Activated T-cell treated with anti-CD3 and anti-CD28 coated beads, Interleukin-2, amount 50 U/mL, for 1 hour (primary cell): ENCODE measurements around the gene BDH2.
A peak's percentile ranks its signal among the peaks of the same experiment; 100 is the strongest.

Source experiments
- DNase-seq: peaks from one replicate; pipeline ENCODE4 v3.0.0-alpha.2; 2020

The BDH2 gene

DNA sequence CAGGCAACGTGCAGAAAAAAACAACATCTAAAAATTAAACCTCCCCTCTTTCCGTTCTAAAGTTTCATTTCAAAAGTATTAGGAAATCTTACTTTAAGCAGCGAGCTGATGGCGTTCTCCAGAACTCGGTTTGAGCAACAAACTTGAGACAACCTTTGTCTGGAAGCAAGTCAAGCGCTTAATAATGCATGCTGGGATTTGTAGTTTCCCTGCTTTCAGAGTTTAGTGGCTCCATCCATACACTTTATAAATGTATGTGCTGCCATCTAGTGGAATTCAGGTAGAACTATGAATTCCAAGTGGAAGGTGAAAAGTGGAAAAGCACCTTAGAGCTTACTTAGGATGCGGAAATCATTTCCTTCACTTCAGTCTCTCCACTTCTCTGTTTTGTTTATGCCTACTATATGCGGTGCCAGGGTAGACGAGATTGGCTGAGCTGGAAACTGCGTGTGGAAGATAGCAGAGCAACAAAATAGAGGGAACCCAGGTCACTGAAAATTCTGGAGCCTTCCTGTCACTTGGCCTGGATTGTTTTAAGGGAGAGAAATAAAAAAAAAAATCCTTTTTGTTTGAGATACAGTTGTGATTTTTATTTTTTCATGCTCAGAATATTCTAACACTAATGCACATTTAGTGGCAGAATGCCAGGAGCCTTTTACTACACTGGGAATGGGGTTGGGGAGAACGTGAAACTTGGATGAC, at the start of gene BDH2:
TSS of gene BDH2 (minus strand) at position 144 of the 702 bp plus-strand sequence. CDS start 3,580 bp downstream, outside the sequence.
- peak; percentile 24 for DNase-seq

GRCh38 chr4:103144926-103145325, 45.3 kb upstream of the BDH2 start:
- DNase-seq = no peak

DNA sequence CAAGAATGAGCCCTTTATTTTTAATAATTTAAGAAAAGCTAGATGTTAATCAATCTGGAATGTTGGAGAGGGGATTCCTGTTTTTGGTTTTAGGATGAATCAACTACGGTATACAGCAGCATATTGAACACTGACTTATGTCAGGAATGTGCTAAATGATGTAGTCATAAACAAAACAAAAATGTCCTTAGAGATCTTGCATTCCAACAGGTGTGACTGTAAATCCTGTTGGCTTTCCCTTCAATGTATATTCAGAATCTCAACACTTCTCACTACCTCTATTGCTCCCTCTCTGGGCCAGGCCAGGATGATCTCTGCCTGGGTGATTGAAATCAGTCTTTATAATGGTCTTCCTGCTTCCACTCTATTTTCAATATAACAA, 37.8 kb upstream of the BDH2 start:
- DNase-seq = no peak

DNA sequence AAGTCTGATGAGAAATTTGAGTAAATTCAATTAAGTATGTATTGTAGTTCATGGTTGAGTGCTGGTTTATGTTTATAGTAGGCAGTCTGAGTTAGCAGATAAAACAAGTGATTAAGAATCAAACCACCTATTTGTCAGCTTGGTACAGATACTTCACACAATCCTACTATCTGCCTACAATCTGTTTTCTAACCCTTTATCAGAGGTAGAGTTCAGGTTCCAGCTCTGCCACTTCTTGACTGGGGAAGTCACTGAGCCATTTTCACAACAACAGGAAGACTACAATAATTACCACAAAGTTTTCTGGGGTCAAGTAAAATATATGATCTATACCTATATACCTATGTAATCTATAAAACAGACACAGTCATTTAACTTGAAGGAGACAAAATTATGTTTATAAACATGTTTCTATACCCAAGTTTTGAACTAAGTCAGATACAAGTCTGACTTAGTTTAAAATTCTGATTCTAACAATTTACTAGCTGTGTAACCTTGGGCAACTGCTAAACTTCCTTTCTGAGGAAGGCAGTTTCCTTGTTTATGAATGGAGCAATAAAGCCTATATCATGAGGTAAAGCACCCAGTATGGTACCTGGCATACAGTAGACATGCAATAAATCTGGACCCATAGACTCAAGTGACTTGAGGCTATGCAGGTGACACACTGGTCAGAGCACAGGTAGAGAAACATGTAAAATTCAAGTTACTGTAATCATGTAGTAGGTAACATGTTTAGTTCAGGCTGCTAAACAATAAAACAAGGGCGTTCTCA, 37.2 kb upstream of the BDH2 start:
- DNase-seq = no peak

- no peak for DNase-seq
Observed at GRCh38 chr4:103129174-103129573, 29.5 kb upstream of the BDH2 start.

DNA sequence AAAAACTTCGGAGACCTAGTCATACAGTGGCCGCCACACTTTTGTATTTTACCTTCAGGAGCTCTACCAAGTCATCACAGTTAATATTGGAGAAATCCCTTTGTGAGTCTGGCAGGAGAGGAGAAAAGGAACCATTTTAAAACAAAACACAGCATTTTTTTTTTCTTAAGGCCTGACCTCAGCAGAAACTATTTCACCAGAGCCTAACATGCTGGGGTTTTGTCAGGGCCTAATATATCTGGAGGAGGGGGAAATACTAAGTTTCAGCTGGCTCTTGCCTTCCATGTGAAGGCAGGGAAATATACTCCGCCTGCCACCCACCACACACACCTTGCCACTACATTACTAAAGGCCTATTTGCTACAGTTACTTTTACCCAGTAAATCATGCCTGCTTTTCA, 26.5 kb upstream of the BDH2 start:
- DNase-seq = no peak

- DNase-seq = no peak
Observed at GRCh38 chr4:103123114-103123513, 23.5 kb upstream of the BDH2 start.

- DNase-seq = no peak
Observed at GRCh38 chr4:103118166-103118565, 18.5 kb upstream of the BDH2 start.

- no peak for DNase-seq
Observed at GRCh38 chr4:103111598-103111997, 12.0 kb upstream of the BDH2 start.

DNA sequence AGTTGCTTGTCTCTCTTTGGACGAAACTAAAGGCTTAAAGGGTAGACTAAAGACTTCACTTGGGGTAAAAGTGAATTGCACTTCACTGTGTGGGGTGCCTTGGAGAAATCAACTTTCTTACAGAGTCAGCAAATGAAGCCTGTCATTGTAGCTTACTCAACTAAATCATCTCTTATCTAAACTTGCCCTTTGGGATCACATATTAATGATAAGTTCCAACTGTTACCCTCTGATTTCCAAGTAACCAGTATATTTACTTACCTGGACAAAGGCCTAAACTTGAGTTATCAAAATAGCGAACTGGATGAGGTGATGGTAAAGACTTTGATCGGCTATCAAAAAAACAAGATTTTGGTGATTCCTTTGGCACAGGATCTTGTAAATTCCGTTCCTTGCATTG, 8.9 kb upstream of the BDH2 start:
- no peak for DNase-seq

DNA sequence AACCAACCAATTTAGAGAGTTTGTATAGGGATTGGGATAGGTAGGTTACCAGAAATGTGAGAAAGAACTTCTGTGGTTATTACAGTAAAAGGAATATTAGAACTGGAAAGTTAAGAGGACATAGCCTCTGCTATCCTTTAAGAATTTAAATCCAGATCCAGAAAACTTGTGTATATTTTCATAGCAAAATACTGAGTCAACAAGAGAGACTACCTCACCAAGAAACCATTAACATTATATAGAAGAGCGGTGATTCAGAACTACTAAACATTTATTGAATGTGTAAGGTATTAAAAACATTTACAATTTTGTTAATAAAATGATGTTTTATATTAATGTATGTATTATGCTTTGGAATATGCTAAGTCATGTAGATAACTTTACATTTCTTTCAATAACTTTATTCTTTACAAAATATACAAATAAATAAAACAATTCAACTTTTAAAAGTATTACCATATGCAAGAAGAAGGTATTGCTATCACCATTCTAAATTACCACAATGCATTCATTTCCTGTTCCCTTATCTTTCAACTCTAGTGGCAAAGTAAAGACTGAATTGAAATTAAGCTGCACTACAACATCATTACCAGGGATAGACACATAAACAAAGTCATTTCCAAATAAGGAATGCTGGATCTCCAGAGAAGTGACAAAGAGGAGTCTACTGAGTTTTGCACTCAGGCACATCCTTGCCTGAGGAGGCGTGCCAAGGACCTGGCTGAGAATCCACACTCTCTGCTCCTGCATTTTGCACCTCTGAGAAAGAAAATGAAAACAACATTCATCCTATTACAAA, 6.1 kb upstream of the BDH2 start:
- no peak for DNase-seq

GRCh38 chr4:103104886-103105285, 5.3 kb upstream of the BDH2 start:
- DNase-seq = no peak

GRCh38 chr4:103100691-103101090, 1.1 kb upstream of the BDH2 start:
- DNase-seq = no peak

DNA sequence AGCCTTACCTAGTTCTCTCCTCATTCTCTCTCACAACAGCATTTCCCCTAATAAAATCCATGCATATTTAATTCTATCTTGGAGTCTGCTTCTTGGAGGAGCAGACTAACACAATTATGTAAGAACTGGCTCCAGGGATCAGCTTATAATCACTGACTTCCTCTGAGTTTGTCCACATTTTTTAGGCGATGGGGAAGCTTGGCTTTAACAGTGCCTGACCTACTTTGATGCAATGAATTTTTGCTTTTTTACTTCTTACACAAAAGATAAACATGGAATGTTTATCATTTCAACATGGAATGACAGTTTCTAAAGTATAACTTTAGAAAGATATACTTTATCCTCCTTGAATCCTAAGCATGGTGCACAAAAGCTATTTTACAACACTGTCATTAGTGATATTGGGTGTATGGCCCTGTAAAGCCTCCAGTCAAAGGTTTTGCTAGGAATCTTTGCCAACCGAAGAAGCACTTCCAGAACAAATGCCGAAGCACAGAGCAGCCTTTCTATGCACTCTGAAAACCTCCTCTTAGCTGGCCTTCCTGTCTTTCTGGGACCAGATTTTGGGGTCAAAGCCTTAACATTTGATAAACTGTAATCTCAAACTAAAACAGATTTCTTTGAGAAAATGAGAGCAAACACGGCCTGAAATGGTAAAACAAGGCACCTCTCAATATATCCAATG, 736 bp downstream of the BDH2 start:
- DNase-seq = no peak

DNA sequence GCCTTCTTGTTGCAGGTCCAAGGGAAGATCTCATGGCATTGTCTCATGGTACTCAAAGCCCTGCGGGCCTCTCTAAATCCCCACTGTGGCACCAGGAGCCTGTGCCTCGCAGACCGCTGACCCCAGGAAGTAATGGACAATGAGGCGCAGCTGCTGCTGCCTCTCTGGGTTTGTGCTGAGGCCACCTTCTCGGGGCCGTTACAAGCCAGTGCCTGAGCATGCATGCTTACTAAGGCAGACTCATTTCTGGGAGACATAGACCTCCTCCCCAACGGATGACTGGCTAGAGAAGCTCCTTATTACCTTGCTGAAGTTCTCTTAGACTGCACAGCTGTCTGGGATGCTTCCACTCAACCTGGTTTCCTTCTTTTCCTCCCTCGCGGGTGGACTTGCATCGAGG, 1.3 kb downstream of the BDH2 start:
- no peak for DNase-seq

- DNase-seq = no peak
Observed at GRCh38 chr4:103097112-103097511, 2.5 kb downstream of the BDH2 start.

- no peak for DNase-seq
Observed at GRCh38 chr4:103095080-103095479, 4.6 kb downstream of the BDH2 start.

DNA sequence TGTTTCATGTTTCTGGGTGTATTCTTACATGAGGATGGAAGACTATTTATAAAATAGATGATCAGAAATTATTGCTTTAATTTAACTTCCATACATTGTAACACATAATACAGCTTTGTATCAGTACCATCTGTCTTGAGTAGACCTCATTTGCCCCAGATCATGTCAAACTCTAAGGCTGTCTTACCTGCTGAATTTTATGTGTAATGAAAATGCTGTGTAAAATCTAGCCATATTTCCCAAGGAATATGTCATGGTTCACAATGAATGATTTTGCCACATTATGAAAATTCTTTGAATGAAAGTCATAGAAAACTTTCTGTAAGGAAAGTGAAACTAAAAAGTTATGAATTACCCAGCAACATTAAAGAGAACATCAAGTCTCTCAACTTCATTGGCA, 7.4 kb downstream of the BDH2 start:
- no peak for DNase-seq

GRCh38 chr4:103091601-103092223, 7.9 kb downstream of the BDH2 start:
- DNase-seq = peak; percentile 20

GRCh38 chr4:103089481-103089880, 10.2 kb downstream of the BDH2 start:
- no peak for DNase-seq

DNA sequence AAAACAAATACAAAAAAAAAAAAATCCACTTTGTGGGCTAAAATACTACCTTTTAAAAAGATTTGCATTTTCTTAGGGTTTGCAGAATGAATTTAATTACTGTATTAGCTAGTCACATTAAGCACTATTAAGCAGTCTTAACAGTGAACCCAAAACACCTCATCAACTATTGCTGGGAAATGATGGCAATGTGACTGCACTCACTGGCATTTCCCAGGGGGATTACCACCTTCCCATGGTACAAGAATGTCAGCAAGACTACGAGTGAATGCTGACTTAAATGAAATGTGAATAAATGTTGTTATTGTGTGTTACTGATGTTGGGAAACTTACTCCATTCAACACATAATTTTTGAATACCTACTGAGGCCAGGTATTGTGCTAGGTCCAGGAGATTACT, 13.1 kb downstream of the BDH2 start:
- no peak for DNase-seq

DNA sequence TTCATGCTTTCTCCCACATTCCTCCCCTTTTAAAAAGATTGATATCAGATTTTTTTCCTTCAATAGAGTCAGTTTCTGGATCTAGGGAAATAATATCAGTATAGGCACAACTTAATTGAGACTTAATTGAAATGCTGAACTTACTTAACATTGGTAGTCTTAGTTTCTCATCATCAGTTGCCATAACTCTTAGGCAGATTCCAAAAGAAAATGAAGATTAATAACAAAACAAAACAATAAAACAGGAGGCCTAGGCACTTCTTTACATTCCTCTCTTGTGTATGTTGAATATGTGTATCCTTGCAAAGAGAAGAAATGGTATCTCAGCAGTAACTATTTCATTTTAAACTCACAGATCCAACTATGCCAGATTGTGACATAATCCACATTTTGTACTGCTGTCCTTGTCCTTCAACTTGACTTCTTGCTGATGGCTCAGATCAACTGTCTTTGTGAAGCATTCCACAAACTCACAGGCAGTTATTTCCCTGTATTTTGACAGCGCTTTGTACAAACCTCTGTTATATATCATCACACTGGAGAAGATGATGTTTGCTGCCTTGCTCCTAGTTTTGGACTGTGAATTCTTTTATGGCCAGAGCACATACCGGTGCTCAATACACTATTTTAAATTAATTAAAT, 14.0 kb downstream of the BDH2 start:
- no peak for DNase-seq
